Activated CD4-positive, alpha-beta T cell treated with anti-CD3 and anti-CD28 coated beads for 4 hours (primary cell): Measurements from ENCODE around the gene CARMIL1.

Source experiments
- DNase-seq, 2 donors: peaks; one replicate each; pipeline ENCODE4 v3.0.0-alpha.2; 2020

The CARMIL1 gene

GRCh38 chr6:25340431-25341202 lies 61.4 kb downstream of the CARMIL1 start:
- no peak for DNase-seq

- DNase-seq: no peak
Observed at GRCh38 chr6:25341203-25341552, 62.0 kb downstream of the CARMIL1 start.

GRCh38 chr6:25341923-25342619 lies 62.9 kb downstream of the CARMIL1 start:
- DNase-seq: no peak

- no peak for DNase-seq
Observed at GRCh38 chr6:25342802-25343201, 63.6 kb downstream of the CARMIL1 start.

GRCh38 chr6:25343984-25344383 lies 64.8 kb downstream of the CARMIL1 start:
- DNase-seq: no peak

- no peak for DNase-seq
Observed at GRCh38 chr6:25344827-25345226, 65.7 kb downstream of the CARMIL1 start.

- DNase-seq: no peak
Observed at GRCh38 chr6:25346064-25346463, 66.9 kb downstream of the CARMIL1 start.

GRCh38 chr6:25350573-25350972 lies 71.4 kb downstream of the CARMIL1 start:
- DNase-seq: no peak

GRCh38 chr6:25351485-25351884 lies 72.3 kb downstream of the CARMIL1 start:
- no peak for DNase-seq

GRCh38 chr6:25352285-25352684 lies 73.1 kb downstream of the CARMIL1 start:
- DNase-seq: no peak

GRCh38 chr6:25354078-25354932 lies 75.1 kb downstream of the CARMIL1 start:
- DNase-seq: no peak

GRCh38 chr6:25359191-25359861 lies 80.2 kb downstream of the CARMIL1 start:
- no peak for DNase-seq

GRCh38 chr6:25359891-25360290 lies 80.7 kb downstream of the CARMIL1 start:
- no peak for DNase-seq

GRCh38 chr6:25360621-25361020 lies 81.4 kb downstream of the CARMIL1 start:
- no peak for DNase-seq

- DNase-seq: no peak
Observed at GRCh38 chr6:25363427-25363826, 84.3 kb downstream of the CARMIL1 start.

GRCh38 chr6:25365154-25365553 lies 86.0 kb downstream of the CARMIL1 start:
- DNase-seq: no peak

GRCh38 chr6:25366903-25367545 lies 87.8 kb downstream of the CARMIL1 start:
- DNase-seq: peak; percentile 6 to 14

- no peak for DNase-seq
Observed at GRCh38 chr6:25369036-25369432, 89.9 kb downstream of the CARMIL1 start.

- peak in 1 of 2 donors; percentile 2 for DNase-seq
Observed at GRCh38 chr6:25369433-25370177, 90.4 kb downstream of the CARMIL1 start.

GRCh38 chr6:25370178-25371036 lies 91.2 kb downstream of the CARMIL1 start:
- DNase-seq: no peak

- DNase-seq: no peak
Observed at GRCh38 chr6:25371037-25371347, 91.8 kb downstream of the CARMIL1 start.
